Fibroblast of gingiva (primary cell): ENCODE measurements around the gene DCHS1.

ENCODE experiments used
- DNase-seq: peaks from one replicate; pipeline ENCODE4 v3.0.0-alpha.2; 2011; ENCODE audit warnings: low read depth

The DCHS1 gene

DNA sequence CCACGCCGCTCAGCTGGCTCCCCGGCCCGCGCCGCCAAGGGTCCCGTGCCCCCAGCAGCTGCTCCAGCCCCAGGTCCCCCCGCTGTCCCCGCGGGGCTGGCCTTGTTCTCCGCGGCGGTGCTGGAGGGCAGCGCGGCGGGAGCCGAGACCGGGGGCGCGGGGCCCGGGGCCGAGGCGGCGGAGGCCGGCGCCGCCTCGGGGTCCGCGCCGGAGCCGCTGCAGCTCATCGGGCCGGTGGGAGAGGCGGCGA is 43.7 kb downstream of the DCHS1 start:
- DNase-seq: no peak

DNA sequence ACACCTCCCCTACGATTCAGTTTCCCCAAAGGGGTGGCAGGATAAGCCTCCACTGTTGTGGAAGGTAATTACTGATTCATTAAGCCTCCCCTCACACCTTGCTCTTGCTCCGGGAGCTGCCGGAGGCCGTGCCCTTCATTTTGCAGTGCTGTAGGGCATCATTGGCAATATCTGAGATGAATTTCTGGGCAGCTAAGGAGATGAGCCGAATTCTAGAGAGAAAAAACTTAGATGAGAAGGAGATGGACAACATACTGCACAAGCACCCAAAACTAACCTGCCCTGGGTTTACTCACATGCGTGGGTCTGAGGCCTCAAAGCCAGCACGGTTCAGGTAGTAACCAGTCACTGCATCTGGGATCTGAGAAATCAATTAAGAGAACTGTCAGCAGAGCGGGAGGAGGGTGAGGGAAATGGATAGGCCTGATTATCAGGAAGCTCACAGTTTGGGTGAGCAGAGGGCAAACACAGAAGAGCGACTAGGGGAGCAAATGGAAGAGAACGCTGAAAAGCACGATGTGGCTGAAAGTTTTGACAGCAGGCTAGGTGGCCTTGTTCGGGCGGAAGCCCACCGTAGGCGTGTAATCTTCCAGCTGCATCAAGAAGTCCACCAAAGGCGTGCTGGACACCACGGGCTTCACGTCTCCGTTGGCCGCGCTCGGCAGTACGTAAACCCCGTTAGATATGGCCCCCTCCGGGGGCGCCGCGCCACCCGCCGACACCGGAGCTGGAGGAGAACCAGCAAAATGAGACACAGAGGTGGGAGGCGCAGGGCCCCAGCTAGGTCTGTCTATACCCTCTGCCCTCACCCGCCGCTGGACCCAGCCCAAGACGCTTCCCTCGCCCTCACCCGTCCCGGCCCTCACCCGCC is 44.3 kb downstream of the DCHS1 start:
- DNase-seq: peak; percentile 12

DNA sequence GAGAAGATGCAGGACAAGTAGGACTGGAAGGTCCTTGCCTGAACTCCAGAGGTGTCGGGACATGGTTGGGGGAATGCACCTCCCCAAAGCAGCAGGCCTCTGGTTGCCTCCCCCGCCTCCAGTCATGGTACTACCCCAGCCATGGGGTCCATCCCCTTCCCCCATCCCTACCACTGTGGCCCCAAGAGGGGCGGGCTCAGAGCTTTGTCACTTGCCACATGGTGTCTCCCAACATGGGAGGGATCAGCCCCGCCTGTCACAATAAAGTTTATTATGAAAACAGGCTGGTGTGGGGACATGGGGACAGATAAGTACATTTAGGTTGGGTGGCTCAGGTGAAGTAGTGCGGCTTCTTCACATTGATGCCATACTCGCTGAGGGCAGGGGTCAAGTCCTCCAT is 45.0 kb downstream of the DCHS1 start:
- no peak for DNase-seq

DNA sequence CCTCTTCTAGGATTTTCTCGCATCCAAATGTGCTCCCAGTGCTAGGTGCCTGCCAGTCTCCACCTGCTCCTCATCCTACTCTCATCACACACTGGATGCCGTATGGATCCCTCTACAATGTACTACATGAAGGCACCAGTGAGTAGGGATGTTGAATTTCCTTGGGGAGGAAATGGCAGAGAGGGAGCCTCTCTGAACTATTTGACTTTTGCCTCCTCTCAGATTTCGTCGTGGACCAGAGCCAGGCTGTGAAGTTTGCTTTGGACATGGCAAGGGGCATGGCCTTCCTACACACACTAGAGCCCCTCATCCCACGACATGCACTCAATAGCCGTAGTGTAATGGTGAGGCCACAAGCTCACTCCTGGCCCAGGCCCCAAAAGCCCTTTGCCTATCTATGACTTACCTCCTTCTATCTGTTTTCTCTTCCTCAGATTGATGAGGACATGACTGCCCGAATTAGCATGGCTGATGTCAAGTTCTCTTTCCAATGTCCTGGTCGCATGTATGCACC is 46.0 kb downstream of the DCHS1 start:
- DNase-seq: no peak

GRCh38 chr11:6608726-6609501 is 46.7 kb downstream of the DCHS1 start:
- no peak for DNase-seq

DNA sequence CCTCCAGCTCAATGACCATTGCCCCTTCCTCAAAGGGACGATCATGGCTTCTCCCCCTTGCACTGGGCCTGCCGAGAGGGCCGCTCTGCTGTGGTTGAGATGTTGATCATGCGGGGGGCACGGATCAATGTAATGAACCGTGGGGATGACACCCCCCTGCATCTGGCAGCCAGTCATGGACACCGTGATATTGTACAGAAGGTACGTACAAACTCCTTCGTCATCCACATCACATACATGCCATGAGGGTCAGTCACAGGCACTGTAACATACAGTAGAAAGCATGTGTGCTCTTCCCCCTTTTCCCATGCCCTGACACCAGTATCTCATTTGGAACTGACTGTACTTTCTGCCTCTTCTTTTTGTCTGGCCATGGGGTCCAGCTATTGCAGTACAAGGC is 47.6 kb downstream of the DCHS1 start:
- DNase-seq: no peak

DNA sequence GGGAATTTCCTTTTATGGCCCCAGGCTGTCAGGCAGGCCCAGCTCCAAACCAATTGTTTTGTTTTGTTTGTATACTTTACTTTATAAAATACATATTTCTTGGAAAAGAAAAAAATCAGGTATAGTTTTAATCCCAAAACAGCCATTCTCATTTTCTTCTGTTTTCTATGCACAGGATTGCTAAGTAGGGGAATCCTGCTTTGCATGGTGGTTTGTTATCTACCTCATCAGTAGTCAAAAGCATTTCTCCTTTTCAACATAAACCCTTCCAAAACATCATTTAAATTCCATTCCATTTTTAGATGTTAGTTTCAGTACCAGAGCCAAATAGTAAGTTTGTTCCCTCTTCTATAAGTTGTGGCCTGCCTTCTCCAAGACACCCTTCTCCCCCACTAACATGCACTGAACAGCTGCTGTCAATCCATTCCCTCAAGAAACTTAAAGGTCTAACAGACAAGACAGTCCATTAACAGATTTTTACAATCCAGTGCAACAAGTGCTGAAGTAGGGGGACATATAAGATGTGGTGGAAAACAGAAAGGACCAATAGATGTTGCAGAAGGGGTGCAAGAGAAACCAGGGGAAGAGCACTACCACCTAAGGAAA is 48.3 kb downstream of the DCHS1 start:
- DNase-seq: no peak

- DNase-seq: peak; percentile 90
Measured at GRCh38 chr11:6606471-6607189, 49.0 kb downstream of the DCHS1 start.

- no peak for DNase-seq
Measured at GRCh38 chr11:6604790-6605189, 50.8 kb downstream of the DCHS1 start.

- DNase-seq: peak; percentile 62
Measured at GRCh38 chr11:6604081-6604626, 51.5 kb downstream of the DCHS1 start.

- DNase-seq: peak; percentile 89
Measured at GRCh38 chr11:6603287-6604080, 52.1 kb downstream of the DCHS1 start, which contains the start of the genes ILK and RRP8. ILK (plus strand) TSS chr11:6603774; CDS start chr11:6604272, 498 bp downstream. RRP8 (minus strand) TSS chr11:6603616; CDS start chr11:6603502, 114 bp downstream.

DNA sequence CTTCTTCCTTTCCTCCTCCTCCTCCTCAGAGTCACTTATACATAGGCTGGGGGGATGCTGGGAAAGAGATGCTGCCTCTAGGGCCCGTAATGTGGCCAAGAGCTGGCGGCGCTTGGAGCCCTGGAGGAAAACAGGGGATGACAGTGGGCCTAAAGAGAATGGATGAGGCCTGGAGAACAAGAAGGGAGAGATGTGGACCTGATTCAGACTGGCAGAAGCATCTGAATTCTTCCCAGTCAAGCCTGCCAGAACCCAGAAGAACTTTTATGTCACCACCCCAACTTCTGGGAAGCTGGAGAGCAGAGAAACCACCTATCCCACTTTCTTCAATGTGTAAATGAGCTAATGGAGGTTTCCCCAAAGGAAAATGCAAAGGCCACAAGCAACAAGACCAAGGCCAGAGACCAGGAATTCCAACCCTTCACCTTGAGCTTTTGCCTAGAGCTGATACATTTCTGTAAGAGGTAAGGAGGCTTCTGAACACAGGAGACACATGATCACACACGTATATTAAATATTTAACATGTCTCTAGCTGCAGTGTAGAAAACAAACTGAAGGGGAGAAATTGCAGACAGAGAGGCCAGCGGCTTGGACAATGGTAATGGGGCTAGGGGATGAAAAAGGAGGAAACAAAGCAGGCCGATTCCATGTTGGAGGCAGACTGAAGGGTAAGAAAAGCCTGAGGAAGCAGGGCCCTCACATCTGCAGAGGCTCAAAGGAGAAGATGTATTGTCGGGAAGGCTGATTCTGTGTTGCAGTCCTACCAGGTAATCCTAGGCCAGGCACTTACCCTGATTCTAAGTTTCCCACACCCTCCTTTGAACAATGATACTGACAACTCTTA is 53.3 kb downstream of the DCHS1 start:
- no peak for DNase-seq

- no peak for DNase-seq
Measured at GRCh38 chr11:6601041-6601461, 54.6 kb downstream of the DCHS1 start.

DNA sequence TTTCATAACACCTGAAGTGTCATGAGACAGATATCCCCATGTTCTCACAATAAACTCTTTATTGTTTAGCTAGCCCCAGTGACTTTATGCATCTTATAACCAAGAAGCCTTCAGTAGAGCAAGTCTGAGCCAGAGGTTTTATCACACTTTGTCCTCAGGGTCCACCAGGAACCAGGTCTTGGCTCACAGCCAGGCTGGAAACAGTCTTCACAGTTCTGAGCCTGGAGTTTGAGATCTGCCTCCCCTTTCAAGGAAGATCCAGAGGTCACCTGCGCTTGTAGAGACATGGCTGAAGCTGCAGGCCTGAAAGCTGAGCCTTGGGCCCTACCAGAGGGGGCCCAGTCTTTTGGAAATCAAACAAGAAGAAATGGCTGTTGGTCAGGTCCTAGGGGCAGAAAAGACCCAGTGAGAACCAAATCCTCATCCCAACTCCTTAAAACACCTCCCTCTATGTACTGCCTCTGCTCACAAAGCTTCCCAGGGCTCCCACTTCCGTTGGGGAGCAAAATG is 55.7 kb downstream of the DCHS1 start:
- DNase-seq: no peak

DNA sequence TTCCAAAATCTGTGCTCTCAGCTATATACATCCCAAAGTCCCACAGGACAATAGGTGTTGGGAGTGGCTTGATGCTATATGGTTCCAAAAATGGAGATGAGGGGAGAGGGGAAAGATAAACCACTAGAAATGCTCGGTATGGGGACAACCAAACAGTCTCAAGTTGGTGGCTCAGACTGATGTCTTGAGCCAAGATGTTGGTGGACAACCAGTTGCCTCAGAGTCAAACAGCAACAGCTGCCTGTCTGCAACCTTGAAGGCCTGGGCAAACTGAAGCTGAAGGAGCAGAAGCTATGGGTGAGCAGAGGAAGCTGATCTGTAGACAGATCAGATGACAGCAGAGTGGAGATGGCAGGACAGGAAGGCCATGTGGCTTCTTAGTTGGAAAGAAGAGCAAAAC is 56.2 kb downstream of the DCHS1 start:
- no peak for DNase-seq

- no peak for DNase-seq
Measured at GRCh38 chr11:6598555-6598954, 57.1 kb downstream of the DCHS1 start.

GRCh38 chr11:6596239-6596877 is 59.3 kb downstream of the DCHS1 start:
- no peak for DNase-seq

DNA sequence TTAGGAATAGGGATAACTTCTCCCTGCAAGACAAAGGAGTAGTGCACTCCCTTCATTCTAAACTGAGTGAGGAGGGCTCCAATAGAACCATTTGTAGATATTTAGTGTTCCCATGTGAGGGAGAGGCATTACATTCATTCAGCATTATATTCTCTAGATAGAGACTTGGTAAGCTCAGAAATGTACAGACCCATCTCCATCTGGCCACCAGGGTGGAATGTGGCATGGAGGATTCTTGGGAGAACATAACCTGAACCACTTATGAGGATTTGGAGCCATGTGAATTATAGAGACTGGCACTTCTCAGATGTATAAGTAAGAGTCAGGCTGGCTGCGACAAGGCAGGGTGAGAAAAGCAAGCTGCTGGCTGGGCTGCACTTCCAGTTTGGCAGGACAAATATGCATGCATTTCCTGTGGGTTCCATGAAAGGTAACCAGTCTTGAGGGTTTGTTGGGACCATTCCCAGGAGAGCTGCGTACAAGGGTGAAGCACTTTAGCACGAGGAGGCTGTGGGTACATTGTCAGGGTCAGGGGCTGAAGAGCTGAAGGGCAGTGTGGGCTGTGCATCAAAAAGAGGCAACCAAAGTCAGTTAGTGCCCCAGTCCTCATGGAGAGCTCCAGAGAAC is 61.4 kb downstream of the DCHS1 start:
- DNase-seq: no peak

DNA sequence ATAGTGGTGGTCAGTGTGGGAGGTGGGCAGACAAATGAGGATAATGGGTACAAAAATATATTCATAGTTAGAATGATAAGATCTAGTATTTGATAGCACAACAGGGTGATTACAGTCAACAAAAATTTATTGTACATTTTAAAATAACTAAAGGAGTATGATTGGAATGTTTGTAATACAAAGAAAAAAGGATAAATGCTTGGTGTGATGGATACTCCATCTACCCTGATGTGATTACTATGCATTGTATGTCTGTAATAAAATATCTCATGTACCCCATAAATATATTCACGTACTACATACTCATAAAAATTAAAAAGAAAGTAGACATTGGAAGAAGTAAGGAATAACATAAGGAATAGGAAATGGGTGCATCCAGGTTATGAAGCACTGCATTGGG is 67.6 kb downstream of the DCHS1 start:
- DNase-seq: no peak
